NB4 (cell line): ENCODE results near the gene HTR6.

Experiments used
- DNase-seq: peaks from one replicate; pipeline ENCODE4 v3.0.0; 2010; ENCODE audit warnings: low read depth
- H3K4me3 ChIP-seq: one replicate; pipeline ENCODE4 v1.5.1; 2011; ENCODE audit warnings: mild to moderate bottlenecking, low read depth, low read length, moderate library complexity
- MYC ChIP-seq: IDR thresholded peaks from 2 replicates; pipeline ENCODE4 v1.6.1; 2011; ENCODE audit warnings: low read depth, low read length
- POLR2A ChIP-seq: IDR thresholded peaks from 2 replicates; pipeline ENCODE4 v1.6.1; 2011; ENCODE audit warnings: mild to moderate bottlenecking; ENCODE audit not compliant: insufficient read length; ENCODE audit errors: extremely low read depth
- TF ChIP-seq, protein P1 (sequence below): IDR thresholded peaks from 2 replicates; pipeline ENCODE4 v1.6.1; 2011; ENCODE audit warnings: low read depth, low read length
- TF ChIP-seq, protein P2 (sequence below): IDR thresholded peaks from one replicate; pipeline ENCODE4 v1.5.1; 2012; ENCODE audit warnings: low read depth, low read length

Gene HTR6

DNA sequence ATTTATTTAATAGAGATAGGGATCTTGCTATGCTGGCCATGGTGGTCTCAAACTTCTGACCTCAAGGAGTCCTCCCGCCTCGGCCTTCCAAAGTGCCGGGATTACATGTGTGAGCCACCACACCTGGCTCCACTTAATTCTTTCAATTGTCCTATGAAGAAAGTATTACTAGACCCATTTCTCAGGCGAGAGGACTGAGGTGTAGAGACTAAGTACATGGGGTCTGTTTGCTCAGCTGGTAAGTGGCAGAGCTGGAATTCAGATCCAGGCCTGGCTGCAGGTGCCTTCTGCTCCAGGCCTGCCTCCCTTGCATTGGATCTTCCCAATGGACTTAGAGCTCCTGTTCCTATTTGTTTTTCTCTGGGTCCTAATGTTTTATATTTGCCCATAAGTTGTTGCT, 55.5 kb downstream of the HTR6 start:
- TF ChIP-seq MYC = no peak
- TF ChIP-seq, protein P1, sequence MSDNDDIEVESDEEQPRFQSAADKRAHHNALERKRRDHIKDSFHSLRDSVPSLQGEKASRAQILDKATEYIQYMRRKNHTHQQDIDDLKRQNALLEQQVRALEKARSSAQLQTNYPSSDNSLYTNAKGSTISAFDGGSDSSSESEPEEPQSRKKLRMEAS = no peak
- TF ChIP-seq, protein P2, sequence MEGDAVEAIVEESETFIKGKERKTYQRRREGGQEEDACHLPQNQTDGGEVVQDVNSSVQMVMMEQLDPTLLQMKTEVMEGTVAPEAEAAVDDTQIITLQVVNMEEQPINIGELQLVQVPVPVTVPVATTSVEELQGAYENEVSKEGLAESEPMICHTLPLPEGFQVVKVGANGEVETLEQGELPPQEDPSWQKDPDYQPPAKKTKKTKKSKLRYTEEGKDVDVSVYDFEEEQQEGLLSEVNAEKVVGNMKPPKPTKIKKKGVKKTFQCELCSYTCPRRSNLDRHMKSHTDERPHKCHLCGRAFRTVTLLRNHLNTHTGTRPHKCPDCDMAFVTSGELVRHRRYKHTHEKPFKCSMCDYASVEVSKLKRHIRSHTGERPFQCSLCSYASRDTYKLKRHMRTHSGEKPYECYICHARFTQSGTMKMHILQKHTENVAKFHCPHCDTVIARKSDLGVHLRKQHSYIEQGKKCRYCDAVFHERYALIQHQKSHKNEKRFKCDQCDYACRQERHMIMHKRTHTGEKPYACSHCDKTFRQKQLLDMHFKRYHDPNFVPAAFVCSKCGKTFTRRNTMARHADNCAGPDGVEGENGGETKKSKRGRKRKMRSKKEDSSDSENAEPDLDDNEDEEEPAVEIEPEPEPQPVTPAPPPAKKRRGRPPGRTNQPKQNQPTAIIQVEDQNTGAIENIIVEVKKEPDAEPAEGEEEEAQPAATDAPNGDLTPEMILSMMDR = no peak
- no peak for TF ChIP-seq POLR2A
- no peak overlapping the region for H3K4me3 ChIP-seq
- no peak for DNase-seq

DNA sequence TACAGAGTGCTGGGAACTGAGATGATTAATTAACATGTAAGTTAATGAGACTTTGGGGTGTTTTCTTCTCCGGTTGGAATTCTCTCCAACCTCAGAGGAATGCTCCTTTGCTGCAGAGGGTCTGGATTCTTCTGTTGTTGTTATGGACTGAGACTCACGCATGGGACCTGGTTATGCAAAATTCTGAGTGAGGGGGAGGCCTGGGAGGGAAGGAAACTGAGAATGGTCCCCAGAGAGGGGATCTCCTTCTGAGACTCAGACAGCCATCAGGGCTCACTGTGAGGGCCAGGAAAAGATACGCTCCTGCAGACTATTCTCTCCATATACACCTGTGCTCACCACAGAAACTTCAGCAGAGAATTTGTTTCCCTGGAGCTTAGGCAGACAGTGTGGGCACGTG, 56.3 kb downstream of the HTR6 start:
- no peak for TF ChIP-seq MYC
- TF ChIP-seq, protein P1 = no peak
- TF ChIP-seq, protein P2 = no peak
- no peak for TF ChIP-seq POLR2A
- H3K4me3 ChIP-seq = no peak overlapping the region
- DNase-seq = no peak

DNA sequence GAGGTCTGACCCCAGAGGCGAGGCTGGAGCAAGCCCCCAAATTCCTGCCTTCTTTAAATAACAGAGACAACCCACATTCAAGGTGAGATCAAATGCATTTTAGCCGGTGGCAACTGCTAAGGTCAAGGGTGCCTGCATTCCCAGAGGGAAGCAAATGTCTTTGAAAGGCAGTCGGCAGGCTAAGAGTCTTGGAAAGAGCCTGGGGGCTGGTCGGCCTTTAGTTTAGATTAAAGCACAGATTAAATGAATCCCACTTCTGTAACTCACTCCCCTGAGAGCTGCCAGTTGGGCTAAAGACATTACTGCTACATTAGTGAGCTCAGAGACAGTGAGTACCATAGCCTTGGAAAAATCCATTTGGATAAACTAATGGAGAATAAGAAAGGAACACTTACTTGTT, 59.2 kb downstream of the HTR6 start:
- TF ChIP-seq POLR2A (no peak), MYC (no peak)
- TF ChIP-seq, protein P1 = no peak
- TF ChIP-seq, protein P2 = no peak
- no peak for DNase-seq
- H3K4me3 ChIP-seq = no peak overlapping the region

DNA sequence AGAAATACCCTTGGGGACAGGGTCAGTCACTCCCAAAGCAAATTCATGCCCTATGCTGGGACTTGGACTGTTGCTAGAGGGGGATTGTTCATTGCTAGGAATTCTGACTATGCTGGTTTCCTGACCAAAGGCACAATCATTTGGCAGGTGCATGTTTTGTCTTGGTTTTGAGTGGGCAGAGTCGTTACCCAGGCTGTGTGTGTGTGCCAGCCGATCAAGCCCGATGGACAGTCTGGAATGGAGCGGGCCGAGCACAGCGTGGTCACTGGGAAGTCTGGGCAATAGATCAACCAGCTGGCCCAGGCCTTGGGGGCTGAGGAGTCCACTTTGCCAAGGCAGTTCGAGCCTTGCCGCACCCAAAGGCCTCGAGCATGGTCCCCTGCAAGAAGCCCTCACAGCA, 60.9 kb downstream of the HTR6 start:
- H3K4me3 ChIP-seq = no peak overlapping the region
- no peak for DNase-seq
- TF ChIP-seq, protein P2 = no peak
- TF ChIP-seq MYC = no peak
- TF ChIP-seq, protein P1 = no peak
- no peak for TF ChIP-seq POLR2A

DNA sequence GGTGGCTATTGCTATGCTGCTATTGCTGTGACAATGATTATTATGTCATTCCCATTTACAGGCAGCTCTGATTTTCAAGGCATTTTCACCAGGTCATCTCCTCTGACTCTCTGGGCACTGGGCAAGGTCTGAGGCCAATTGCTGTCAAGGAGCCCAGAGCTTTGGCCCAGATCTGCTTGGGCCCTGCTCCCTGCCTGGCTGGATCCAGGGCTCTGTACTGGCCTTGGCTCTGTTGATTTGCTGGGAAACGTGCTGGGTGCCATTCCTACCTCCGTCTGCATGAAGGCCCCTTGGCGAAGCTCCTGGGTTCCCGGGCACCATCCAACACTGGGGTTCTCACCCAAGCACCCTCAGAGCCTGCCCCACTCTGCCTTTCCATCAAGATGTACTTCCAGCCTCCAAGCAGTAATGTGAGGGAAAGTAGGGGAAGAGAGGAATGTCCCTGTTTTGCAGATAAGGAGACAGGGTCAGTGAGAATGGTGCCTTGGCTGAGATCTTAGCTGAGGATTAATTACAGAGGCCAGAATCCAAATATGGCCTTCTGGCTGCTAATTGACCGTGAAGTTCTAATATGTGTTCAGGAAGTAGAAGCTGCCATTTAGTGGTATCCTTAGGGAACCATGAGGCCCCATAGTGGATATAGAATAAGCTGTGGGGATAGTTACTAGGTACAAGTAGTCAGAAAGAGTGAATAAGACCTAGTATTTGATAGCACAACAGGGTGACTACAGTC, 63.9 kb downstream of the HTR6 start:
- no peak overlapping the region for H3K4me3 ChIP-seq
- TF ChIP-seq, protein P1 = no peak
- TF ChIP-seq, protein P2 = no peak
- TF ChIP-seq MYC = no peak
- no peak for TF ChIP-seq POLR2A
- DNase-seq = no peak
